ENCODE data around the gene PRKAR2A. TPM values are rescaled to one million over a fixed set of nuclear protein-coding genes. Genes with fewer than 3 reads are reported as not detected.
A peak's percentile ranks its signal among the peaks of the same experiment; 100 is the strongest.

Gene PRKAR2A
- polyA plus RNA-seq, 1 of the 3 experiments (the other 2 are of a cell fraction), result 5.2 TPM

DNA sequence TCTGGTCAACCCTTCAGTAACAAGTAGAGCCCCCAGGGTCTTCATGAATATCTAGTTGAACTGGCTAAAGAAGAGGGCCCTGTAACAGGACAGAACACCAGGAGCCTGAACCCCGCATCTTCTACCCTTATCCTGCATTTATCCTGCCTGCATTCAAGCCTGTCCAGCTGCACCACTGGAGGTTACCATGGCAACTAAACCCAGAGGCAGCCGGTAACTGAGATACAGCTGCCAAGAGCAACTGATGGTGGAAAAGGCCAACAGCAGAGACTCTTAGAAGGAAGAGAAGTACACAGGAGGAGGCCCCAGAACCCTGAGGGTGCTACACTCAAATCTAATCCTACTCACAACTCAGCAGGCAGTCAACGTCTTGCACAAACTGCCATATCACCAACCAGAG is 3.7 kb upstream of the PRKAR2A start:
- no peaks in the 10 kb centered on the region for H3K9me2 ChIP-seq
- ChIA-PET POLR2A (interaction anchor here (0.9 kb wide), 1 partner anchor 20 kb away, joined by 3 read pairs; no protein-coding TSS in a partner anchor), CTCF (no interaction called here)
- H3K27ac ChIP-seq (ENCODE audit: low read depth in 2 of 2, low read length in 1 of 2), result peak overlapping the region in 1 of 2 experiments; percentile 64; a peak in 2 of 4 replicates
- TF ChIP-seq, protein P1, sequence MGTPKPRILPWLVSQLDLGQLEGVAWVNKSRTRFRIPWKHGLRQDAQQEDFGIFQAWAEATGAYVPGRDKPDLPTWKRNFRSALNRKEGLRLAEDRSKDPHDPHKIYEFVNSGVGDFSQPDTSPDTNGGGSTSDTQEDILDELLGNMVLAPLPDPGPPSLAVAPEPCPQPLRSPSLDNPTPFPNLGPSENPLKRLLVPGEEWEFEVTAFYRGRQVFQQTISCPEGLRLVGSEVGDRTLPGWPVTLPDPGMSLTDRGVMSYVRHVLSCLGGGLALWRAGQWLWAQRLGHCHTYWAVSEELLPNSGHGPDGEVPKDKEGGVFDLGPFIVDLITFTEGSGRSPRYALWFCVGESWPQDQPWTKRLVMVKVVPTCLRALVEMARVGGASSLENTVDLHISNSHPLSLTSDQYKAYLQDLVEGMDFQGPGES (IDR thresholded peaks at IDR 0.05; ENCODE audit: low read depth, low read length), result no peak
- TF ChIP-seq YY1 (IDR thresholded peaks at IDR 0.05; ENCODE audit: low read depth) (no peak), MXI1 (IDR thresholded peaks at IDR 0.05; ENCODE audit: low read depth, low read length) (peak; percentile 55; the same call in 1 of the 2 replicates)
- TF ChIP-seq, protein P2, sequence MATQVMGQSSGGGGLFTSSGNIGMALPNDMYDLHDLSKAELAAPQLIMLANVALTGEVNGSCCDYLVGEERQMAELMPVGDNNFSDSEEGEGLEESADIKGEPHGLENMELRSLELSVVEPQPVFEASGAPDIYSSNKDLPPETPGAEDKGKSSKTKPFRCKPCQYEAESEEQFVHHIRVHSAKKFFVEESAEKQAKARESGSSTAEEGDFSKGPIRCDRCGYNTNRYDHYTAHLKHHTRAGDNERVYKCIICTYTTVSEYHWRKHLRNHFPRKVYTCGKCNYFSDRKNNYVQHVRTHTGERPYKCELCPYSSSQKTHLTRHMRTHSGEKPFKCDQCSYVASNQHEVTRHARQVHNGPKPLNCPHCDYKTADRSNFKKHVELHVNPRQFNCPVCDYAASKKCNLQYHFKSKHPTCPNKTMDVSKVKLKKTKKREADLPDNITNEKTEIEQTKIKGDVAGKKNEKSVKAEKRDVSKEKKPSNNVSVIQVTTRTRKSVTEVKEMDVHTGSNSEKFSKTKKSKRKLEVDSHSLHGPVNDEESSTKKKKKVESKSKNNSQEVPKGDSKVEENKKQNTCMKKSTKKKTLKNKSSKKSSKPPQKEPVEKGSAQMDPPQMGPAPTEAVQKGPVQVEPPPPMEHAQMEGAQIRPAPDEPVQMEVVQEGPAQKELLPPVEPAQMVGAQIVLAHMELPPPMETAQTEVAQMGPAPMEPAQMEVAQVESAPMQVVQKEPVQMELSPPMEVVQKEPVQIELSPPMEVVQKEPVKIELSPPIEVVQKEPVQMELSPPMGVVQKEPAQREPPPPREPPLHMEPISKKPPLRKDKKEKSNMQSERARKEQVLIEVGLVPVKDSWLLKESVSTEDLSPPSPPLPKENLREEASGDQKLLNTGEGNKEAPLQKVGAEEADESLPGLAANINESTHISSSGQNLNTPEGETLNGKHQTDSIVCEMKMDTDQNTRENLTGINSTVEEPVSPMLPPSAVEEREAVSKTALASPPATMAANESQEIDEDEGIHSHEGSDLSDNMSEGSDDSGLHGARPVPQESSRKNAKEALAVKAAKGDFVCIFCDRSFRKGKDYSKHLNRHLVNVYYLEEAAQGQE (IDR thresholded peaks at IDR 0.05; ENCODE audit: low read depth, low read length), result no peak
- TF ChIP-seq, protein P3, sequence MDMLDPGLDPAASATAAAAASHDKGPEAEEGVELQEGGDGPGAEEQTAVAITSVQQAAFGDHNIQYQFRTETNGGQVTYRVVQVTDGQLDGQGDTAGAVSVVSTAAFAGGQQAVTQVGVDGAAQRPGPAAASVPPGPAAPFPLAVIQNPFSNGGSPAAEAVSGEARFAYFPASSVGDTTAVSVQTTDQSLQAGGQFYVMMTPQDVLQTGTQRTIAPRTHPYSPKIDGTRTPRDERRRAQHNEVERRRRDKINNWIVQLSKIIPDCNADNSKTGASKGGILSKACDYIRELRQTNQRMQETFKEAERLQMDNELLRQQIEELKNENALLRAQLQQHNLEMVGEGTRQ (IDR thresholded peaks at IDR 0.05; ENCODE audit: borderline replicate concordance, low read depth, low read length), result no peak
- no peak overlapping the region for H3K9ac ChIP-seq
- H3K4me2 ChIP-seq, result no peak overlapping the region
- H3K27me3 ChIP-seq (ENCODE audit: insufficient read depth), result no peaks in the 10 kb centered on the region
- H3F3A ChIP-seq (replicated peaks; ENCODE audit: insufficient read depth), result peaks cover 3% of the 10 kb centered on the region
- WGBS (ENCODE audit: low lambda C conversion rate), result 48% methylated on average over 3 of the region's 3 CpGs
- no peaks in the 10 kb centered on the region for H4K20me1 ChIP-seq (ENCODE audit: insufficient read depth)
- peaks cover 5% of the 10 kb centered on the region for H3K79me2 ChIP-seq (ENCODE audit: insufficient read depth)
- no peaks in the 10 kb centered on the region for H3K36me3 ChIP-seq (replicated peaks in 1 of 2; ENCODE audit: control insufficient read depth in 1 of 2, insufficient read depth in 2 of 2, low read length in 1 of 2)
- H2AFZ ChIP-seq (ENCODE audit: low read depth), result no peak overlapping the region
- no peaks in the 10 kb centered on the region for H3K9me3 ChIP-seq
- no peak overlapping the region for H3K4me3 ChIP-seq (ENCODE audit: low read depth in 2 of 2, low read length in 1 of 2)
- peak; percentile 76 for DNase-seq
- peaks cover 2 to 28% of the 10 kb centered on the region in 2 experiments; a peak in 2 of 4 replicates for H3K4me1 ChIP-seq (ENCODE audit: control insufficient read depth in 1 of 2, insufficient read depth in 2 of 2, low read depth in 1 of 2, low read length in 1 of 2)

DNA sequence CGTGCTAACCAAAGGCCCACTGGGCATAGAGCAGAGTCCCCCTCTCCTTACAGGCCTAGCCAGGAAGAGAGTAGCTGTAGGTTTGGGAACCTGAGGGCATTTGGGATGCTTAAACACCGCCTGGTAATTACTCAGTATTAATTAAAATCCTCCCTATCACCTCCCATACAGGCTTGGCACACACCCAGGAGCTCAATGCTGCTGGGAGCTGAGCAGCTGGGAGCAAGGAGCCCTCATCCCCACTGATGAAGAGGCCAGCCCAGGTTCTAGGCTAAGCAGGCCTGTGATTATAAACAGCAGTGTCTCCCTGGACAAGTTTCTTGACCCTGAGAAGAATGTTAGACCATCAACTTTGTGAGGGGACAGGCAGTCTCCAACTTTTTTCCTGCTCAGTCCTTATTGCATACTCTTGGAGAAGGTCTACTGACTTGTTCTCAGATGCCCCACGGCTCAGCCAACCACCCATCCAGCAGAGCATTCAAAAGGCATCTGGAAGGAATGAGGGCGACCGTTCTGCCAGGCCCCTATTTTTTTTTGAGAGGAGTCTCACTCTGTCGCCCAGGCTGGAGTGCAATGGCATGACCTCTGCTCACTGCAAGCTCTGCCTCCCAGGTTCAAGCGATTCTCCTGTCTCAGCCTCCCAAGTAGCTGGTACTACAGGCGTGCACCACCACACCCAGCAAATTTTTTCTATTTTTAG is 1.3 kb upstream of the PRKAR2A start:
- peaks cover 3 to 28% of the 10 kb centered on the region in 2 experiments; a peak in 2 of 4 replicates for H3K4me1 ChIP-seq (ENCODE audit: control insufficient read depth in 1 of 2, insufficient read depth in 2 of 2, low read depth in 1 of 2, low read length in 1 of 2)
- DNase-seq, result no peak
- no peaks in the 10 kb centered on the region for H3K9me2 ChIP-seq
- peaks cover 3% of the 10 kb centered on the region for H3F3A ChIP-seq (replicated peaks; ENCODE audit: insufficient read depth)
- no peak overlapping the region for H3K9ac ChIP-seq
- H4K20me1 ChIP-seq (ENCODE audit: insufficient read depth), result no peaks in the 10 kb centered on the region
- ChIA-PET POLR2A (no interaction called here), CTCF (no interaction called here)
- H3K36me3 ChIP-seq (replicated peaks in 1 of 2; ENCODE audit: control insufficient read depth in 1 of 2, insufficient read depth in 2 of 2, low read length in 1 of 2), result no peaks in the 10 kb centered on the region
- no peak overlapping the region for H3K27ac ChIP-seq (ENCODE audit: low read depth in 2 of 2, low read length in 1 of 2)
- H2AFZ ChIP-seq (ENCODE audit: low read depth), result no peak overlapping the region
- TF ChIP-seq ELF1 (IDR thresholded peaks at IDR 0.05), result no peak
- no peaks in the 10 kb centered on the region for H3K27me3 ChIP-seq (ENCODE audit: insufficient read depth)
- WGBS (ENCODE audit: low lambda C conversion rate), result 98% methylated on average over 6 of the region's 8 CpGs
- H3K4me2 ChIP-seq, result no peak overlapping the region
- H3K4me3 ChIP-seq (ENCODE audit: low read depth in 2 of 2, low read length in 1 of 2), result no peak overlapping the region
- no peaks in the 10 kb centered on the region for H3K9me3 ChIP-seq
- H3K79me2 ChIP-seq (ENCODE audit: insufficient read depth), result peaks cover 25% of the 10 kb centered on the region
